Measurements from ENCODE around the gene KRT32.

DNA sequence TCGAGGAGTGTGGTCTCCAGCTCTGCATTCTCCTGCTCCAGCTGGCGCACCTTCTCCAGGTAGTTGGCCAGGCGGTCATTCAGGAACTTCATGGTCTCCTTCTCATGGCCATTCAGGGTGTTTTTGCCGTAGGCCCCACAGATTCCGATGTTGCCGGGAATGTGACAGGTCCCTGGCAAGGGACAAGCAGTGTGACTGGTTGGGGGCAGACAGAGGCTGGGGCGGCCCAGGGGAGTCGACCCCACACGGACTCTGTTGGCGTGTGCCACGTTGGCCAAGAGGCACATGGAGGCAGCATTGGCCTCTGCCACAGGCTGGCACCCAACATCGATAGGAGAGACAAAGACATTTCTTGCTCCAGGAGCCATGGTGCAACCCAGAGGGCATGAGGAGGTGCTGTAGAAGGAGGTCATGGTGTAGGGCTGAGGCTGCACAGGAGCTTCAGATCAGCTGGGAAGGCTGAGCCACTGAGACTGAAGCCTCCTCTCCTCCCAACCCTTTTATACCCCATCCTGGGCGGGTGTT lies 43.0 kb downstream of the KRT32 start, which contains the start of gene KRT37:
- TF ChIP-seq, protein P1, sequence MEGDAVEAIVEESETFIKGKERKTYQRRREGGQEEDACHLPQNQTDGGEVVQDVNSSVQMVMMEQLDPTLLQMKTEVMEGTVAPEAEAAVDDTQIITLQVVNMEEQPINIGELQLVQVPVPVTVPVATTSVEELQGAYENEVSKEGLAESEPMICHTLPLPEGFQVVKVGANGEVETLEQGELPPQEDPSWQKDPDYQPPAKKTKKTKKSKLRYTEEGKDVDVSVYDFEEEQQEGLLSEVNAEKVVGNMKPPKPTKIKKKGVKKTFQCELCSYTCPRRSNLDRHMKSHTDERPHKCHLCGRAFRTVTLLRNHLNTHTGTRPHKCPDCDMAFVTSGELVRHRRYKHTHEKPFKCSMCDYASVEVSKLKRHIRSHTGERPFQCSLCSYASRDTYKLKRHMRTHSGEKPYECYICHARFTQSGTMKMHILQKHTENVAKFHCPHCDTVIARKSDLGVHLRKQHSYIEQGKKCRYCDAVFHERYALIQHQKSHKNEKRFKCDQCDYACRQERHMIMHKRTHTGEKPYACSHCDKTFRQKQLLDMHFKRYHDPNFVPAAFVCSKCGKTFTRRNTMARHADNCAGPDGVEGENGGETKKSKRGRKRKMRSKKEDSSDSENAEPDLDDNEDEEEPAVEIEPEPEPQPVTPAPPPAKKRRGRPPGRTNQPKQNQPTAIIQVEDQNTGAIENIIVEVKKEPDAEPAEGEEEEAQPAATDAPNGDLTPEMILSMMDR (IDR thresholded peaks at IDR 0.05; ENCODE audit: low read depth, low read length, poor library complexity, severe bottlenecking) = no peak
- no peak for TF ChIP-seq EZH2phosphoT487 (IDR thresholded peaks at IDR 0.05; ENCODE audit: borderline replicate concordance, low read length)
